Panc1 (cell line): ENCODE data around the gene SERPINB2. TPM values are rescaled to one million over a fixed set of nuclear protein-coding genes. Genes with fewer than 3 reads are reported as not detected.

Experiments
- ATAC-seq: fragments of 200-7000 bp; cut with Tn5 transposase; 2 replicates; pipeline ENCODE4 v1.9.1; 2020; ENCODE audit warnings: mild to moderate bottlenecking, moderate library complexity
- BruUV-seq: library from RNA; stranded (reverse); fragments of 400-500 nt; replicated peaks from 2 replicates; lab custom pipeline; 2021; lab: Mats Ljungman, UMichigan
- CTCF ChIA-PET: fragments of 300-600 bp; sonication (Branson Sonifier 250); formaldehyde crosslinking; loops from one replicate; lab custom pipeline; 2022; ENCODE audit warnings: antibody characterized with exemption; lab: Charles Lee
- POLR2A ChIA-PET: fragments of 300-600 bp; sonication (Branson Sonifier 250); formaldehyde crosslinking; loops from one replicate; lab custom pipeline; 2022; ENCODE audit warnings: antibody characterized with exemption; lab: Charles Lee
- DNase-seq: peaks from one replicate; pipeline ENCODE4 v3.0.0-alpha.2; 2010; ENCODE audit warnings: low read depth, low spot score
- H3K27ac ChIP-seq: 2 replicates; pipeline ENCODE4 v1.5.1; 2011; ENCODE audit warnings: mild to moderate bottlenecking, low read length, inconsistent platforms
- H3K27me3 ChIP-seq: fragments of 200-500 bp; sonication (Bioruptor generic); 2 replicates; pipeline ENCODE4 v1.6.0; 2014; ENCODE audit warnings: low read length, inconsistent platforms; ENCODE audit not compliant: control insufficient read depth, insufficient read depth
- H3K36me3 ChIP-seq: fragments of 200-500 bp; sonication (Bioruptor generic); 2 replicates; pipeline ENCODE4 v1.5.1; 2014; ENCODE audit warnings: inconsistent platforms, mild to moderate bottlenecking, low read length, moderate library complexity; ENCODE audit not compliant: control insufficient read depth, insufficient read depth
- H3K4me1 ChIP-seq: 2 replicates; pipeline ENCODE4 v1.5.1; 2011; ENCODE audit warnings: inconsistent platforms, mild to moderate bottlenecking, low read length, moderate library complexity; ENCODE audit not compliant: control insufficient read depth, insufficient read depth
- H3K4me3 ChIP-seq, 2 experiments: 2 replicates each; pipeline ENCODE4 v1.5.1; 2011 to 2012; ENCODE audit warnings: low read depth in 2 of 2, low read length in 2 of 2, mild to moderate bottlenecking in 2 of 2, inconsistent platforms in 1 of 2, moderate library complexity in 1 of 2
- H3K9me3 ChIP-seq: fragments of 200-500 bp; sonication (Bioruptor generic); 2 replicates; pipeline ENCODE4 v1.5.1; 2014; ENCODE audit warnings: low read depth, mild to moderate bottlenecking, inconsistent platforms, low read length, moderate library complexity; ENCODE audit not compliant: control insufficient read depth, insufficient read depth
- CTCF ChIP-seq: fragments of 450-650 bp; IDR thresholded peaks from 2 replicates; pipeline ENCODE4 v1.5.1; 2017; ENCODE audit warnings: mild to moderate bottlenecking
- POLR2AphosphoS5 ChIP-seq: IDR thresholded peaks from 2 replicates; pipeline ENCODE4 v1.6.1; 2012; ENCODE audit warnings: mild to moderate bottlenecking, low read depth, low read length, moderate library complexity
- SIN3A ChIP-seq: IDR thresholded peaks from 2 replicates; pipeline ENCODE4 v1.6.1; 2012; ENCODE audit warnings: low read depth, mild to moderate bottlenecking, low read length, moderate library complexity, borderline replicate concordance; ENCODE audit not compliant: insufficient read depth
- TCF7L2 ChIP-seq: IDR thresholded peaks from 2 replicates; pipeline ENCODE4 v1.6.1; 2011; ENCODE audit warnings: mild to moderate bottlenecking, low read depth, low read length, inconsistent platforms
- in situ Hi-C: cut with HindIII; loops from 2 replicates; pipeline ENCODE4 v1.10.0; 2016; ENCODE audit warnings: low sequenced_read_pairs, low pct_unique_long_range_greater_than_20kb
- intact Hi-C: fragments of 100-400 bp; cut with micrococcal nuclease; formaldehyde crosslinking; loops from one replicate; pipeline ENCODE4 v1.10.0; 2022; ENCODE audit not compliant: unreplicated experiment
- total RNA-seq: library from RNA; stranded (reverse); gene quantifications from one replicate; pipeline ENCODE4 v1.2.1, GENCODE V29; 2021; ENCODE audit not compliant: unreplicated experiment
- TF ChIP-seq, protein P1 (sequence below), 2 experiments: IDR thresholded peaks; 2 replicates each; pipeline ENCODE4 v1.6.1; 2011 to 2012; ENCODE audit warnings: low read depth in 2 of 2, control low read depth in 1 of 2, low read length in 1 of 2, mild to moderate bottlenecking in 1 of 2, moderate library complexity in 1 of 2; ENCODE audit not compliant: insufficient read depth in 1 of 2

Gene SERPINB2
- total RNA-seq, 1 experiment from 2014 or later = not detected

DNA sequence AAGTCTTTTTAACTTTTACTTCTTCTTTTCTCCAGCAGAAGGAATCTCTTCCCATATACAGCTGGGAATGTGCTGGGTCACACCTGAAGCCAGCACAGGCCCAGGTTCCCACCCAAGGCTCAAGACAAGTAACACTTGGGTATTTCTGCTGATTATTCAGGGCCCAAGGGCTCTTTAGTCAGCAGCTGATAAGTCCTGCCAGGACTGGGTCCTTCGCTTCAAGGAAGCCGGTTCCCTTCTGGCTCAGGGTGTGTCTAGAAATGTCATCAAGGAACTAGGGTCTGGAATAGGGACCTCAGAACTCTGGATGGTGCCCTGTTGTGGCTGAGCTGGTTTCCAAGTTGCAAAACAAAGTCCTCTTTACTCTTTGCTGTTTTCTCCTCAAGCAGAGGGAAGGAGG, 27.0 kb upstream of the SERPINB2 start:
- in situ Hi-C loops (no loop called here), intact Hi-C loops (no loop called here)
- DNase-seq (no peak), ATAC-seq (no peak)
- ChIA-PET POLR2A (no interaction called here), CTCF (no interaction called here)
- TF ChIP-seq POLR2AphosphoS5 (no peak), SIN3A (no peak), CTCF (no peak), TCF7L2 (no peak)
- TF ChIP-seq, protein P1, sequence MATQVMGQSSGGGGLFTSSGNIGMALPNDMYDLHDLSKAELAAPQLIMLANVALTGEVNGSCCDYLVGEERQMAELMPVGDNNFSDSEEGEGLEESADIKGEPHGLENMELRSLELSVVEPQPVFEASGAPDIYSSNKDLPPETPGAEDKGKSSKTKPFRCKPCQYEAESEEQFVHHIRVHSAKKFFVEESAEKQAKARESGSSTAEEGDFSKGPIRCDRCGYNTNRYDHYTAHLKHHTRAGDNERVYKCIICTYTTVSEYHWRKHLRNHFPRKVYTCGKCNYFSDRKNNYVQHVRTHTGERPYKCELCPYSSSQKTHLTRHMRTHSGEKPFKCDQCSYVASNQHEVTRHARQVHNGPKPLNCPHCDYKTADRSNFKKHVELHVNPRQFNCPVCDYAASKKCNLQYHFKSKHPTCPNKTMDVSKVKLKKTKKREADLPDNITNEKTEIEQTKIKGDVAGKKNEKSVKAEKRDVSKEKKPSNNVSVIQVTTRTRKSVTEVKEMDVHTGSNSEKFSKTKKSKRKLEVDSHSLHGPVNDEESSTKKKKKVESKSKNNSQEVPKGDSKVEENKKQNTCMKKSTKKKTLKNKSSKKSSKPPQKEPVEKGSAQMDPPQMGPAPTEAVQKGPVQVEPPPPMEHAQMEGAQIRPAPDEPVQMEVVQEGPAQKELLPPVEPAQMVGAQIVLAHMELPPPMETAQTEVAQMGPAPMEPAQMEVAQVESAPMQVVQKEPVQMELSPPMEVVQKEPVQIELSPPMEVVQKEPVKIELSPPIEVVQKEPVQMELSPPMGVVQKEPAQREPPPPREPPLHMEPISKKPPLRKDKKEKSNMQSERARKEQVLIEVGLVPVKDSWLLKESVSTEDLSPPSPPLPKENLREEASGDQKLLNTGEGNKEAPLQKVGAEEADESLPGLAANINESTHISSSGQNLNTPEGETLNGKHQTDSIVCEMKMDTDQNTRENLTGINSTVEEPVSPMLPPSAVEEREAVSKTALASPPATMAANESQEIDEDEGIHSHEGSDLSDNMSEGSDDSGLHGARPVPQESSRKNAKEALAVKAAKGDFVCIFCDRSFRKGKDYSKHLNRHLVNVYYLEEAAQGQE (IDR thresholded peaks at IDR 0.05; ENCODE audit: insufficient read depth in 1 of 2, low read depth in 2 of 2, low read length in 1 of 2) = no peak
- BruUV-seq = no TSS peak
- Histone ChIP-seq H3K4me1 (no peaks in the 10 kb centered on the region), H3K9me3 (no peaks in the 10 kb centered on the region), H3K36me3 (no peaks in the 10 kb centered on the region), H3K27ac (no peak overlapping the region), H3K27me3 (no peaks in the 10 kb centered on the region), H3K4me3 (no peak overlapping the region)

- H3K27ac ChIP-seq = no peak overlapping the region
- no peak overlapping the region for H3K4me3 ChIP-seq
- no peaks in the 10 kb centered on the region for H3K36me3 ChIP-seq
- no peaks in the 10 kb centered on the region for H3K27me3 ChIP-seq
- H3K9me3 ChIP-seq = no peaks in the 10 kb centered on the region
- no TSS peak for BruUV-seq
- intact Hi-C loops (no loop called here), in situ Hi-C loops (no loop called here)
- CTCF ChIA-PET = no interaction called here
- H3K4me1 ChIP-seq = no peaks in the 10 kb centered on the region
- ATAC-seq = no peak
- POLR2A ChIA-PET = no interaction called here
- no peak for TF ChIP-seq CTCF
- no peak for TF ChIP-seq TCF7L2
- TF ChIP-seq SIN3A = no peak
- no peak for TF ChIP-seq POLR2AphosphoS5
- TF ChIP-seq, protein P1 (IDR thresholded peaks at IDR 0.05; ENCODE audit: insufficient read depth in 1 of 2, low read depth in 2 of 2, low read length in 1 of 2) = no peak
- DNase-seq = no peak
Measured at GRCh38 chr18:63867368-63868125, 20.0 kb upstream of the SERPINB2 start.
